SIG-M5 treated with dmso at 0.1 percent for 504 hours (cell line): ENCODE results near the gene RNF149.
"Not testable (repeated sequence)": the region's sequence is repeated elsewhere in the genome, so short reads cannot be mapped to it uniquely, and the experiment has no call there.

Experiments used
- DNase-seq: peaks from one replicate; lab custom pipeline; 2025; ENCODE audit not compliant: unreplicated experiment; lab: John Stamatoyannopoulos, UW

The RNF149 gene, protein sequence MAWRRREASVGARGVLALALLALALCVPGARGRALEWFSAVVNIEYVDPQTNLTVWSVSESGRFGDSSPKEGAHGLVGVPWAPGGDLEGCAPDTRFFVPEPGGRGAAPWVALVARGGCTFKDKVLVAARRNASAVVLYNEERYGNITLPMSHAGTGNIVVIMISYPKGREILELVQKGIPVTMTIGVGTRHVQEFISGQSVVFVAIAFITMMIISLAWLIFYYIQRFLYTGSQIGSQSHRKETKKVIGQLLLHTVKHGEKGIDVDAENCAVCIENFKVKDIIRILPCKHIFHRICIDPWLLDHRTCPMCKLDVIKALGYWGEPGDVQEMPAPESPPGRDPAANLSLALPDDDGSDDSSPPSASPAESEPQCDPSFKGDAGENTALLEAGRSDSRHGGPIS

DNA sequence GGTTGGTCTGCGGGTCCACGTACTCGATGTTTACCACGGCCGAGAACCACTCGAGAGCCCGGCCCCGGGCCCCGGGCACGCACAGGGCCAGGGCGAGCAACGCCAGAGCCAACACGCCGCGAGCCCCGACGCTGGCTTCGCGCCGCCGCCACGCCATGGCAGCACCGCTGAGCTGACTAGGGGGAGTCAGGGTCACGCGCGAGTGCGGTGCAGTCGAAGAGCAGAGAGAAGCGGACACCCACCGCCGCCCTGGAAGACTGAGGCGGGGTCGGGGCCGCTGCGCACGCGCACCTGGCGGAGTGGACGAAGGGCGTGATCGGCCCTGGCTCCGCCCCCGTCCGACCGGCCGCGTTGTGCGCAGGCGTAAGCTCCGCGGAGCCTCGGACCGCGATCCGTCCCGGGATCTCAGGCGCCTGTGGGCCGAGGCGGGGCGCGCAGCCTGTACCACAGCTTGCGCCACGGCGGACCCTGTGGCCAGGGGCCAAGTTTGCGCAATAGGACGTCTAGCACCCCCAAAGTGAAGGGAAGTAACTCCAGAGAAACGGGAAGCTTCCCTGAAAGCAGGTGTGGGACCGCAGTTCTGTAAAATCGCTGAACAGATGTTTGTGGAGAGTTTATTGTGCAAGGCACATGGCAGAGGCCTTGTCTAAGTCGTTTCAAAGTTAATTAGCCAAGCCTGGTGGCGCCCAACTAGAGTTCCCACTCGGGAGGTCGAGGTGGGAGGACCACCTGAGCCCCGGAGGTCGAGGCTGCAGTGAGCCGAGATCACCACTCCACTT lies at the start of gene RNF149:
Gene RNF149, minus strand, starts transcription at position 270 of the 779 bp plus-strand sequence. Its CDS starts 113 bp downstream, at position 157.
- peak; percentile 99 for DNase-seq

DNA sequence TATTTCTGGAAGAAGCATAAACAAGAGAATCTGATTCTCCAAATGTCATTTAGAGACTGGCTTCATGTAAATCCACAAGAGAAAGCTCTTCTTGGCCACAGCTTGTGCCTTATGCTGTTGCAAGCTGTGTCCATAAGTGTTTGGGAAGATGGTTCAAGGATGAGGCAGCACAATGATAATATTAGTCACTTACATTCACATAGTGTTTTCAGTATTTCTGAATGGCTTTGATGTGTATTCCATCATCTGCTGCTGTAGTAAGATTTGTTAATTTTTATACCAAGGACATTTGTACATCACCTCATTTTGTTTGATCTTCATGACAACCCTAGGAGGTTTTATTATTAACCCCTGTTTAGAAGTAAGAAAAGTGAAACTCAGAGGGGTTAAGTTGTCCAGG lies 48.9 kb upstream of the RNF149 start:
- no peak for DNase-seq

DNA sequence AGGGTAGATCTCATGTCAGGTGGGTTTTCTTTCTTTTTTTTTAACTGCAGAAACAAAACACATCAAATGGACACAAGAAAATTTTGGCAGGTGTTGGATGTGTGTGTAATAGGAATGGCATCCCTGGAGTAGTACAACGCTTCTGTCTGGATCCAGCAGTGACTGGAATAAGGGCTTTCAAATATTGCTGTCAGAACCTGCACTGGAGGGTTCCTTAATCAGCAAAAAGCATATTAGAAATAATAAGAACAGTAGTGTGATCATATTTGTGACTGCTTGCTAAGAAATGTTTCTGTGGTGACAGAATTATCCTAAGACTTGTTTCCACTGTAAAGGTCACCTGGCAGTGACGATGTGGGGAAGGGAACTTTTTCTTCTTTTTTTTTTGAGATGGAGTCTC lies 48.0 kb upstream of the RNF149 start:
- DNase-seq = no peak

DNA sequence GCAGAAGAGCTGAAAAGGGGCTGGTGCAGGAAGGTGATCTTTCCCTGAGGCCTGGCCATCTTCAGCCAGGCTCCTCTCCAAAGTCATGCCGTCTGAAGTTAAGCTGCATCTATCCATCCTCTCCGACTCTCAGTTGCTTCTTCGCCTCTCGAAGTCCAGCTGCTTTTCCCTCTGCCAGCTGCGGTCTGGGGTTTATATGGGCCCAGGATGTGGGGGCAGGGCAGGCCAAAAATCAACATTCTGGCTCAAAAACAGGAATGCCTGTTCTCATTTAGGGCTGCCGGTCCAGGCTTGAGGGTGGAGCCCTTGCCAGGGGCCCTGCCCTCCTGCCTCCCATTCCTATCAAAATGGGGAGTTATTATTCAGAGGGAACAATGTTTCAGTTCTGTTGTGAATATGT lies 47.6 kb upstream of the RNF149 start:
- DNase-seq = no peak

GRCh38 chr2:101355401-101356054 lies 47.0 kb upstream of the RNF149 start:
- no peak for DNase-seq

DNA sequence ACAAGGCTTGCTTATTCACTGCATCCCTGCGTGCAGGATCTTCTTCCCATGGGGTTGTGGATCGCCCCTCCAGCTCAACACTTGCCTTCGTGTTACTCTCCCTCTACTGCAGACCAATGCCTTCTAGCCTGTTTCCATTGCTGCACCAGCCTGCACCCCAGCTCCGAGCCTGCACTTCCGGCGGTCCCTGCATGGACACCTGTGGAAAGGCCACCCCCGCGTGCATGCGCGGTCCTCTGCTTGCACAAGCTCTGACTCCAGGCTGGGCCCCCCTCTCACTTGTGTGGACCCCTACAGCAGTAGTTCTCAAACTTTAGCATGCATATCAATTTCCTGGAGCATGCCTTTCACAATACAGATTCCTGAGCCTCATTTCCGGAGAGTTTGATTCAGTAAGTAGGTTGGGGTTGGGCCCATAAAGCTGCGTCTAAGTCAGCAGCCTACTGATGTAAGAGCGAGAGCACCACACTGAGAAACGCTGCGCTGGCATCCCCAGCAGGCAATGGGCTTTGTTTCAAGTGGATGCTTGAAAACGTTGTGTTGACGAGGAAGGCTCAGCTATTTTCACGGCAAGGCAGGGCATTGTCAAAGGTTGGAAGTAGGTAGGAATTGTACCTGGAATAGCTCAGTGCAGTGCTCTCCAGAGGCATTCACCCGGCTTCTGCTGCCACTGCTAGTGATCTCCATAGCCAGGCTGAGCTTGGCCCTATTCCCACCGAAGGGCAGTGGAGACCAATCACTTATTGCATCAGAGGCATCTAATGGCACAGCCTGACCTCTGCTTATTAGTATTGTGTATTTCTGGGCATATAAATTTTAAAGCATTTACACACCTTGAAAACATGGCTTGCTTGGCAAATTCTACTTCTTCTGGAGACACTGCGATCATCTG lies 46.2 kb upstream of the RNF149 start:
- DNase-seq = no peak

DNA sequence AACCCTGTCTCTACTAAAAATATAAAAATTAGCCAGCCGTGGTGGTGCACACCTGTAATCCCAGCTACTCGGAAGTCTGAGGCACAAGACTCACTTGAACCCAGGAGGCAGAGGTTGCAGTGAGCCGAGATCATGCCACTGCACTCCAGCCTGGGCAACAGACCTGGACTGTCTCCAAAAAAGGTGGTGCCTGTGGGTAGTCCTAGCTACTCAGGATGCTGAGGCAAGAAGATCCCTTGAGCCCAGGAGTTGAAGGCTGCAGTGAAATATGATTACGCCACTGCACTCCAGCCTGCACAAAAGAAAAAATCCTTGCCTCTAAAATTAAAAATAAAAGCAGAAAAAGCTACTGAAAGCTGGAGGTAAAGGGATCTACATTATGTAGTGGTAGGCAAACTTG lies 44.1 kb upstream of the RNF149 start:
- DNase-seq = not testable (repeated sequence)

GRCh38 chr2:101351207-101351606 lies 42.7 kb upstream of the RNF149 start:
- no peak for DNase-seq

DNA sequence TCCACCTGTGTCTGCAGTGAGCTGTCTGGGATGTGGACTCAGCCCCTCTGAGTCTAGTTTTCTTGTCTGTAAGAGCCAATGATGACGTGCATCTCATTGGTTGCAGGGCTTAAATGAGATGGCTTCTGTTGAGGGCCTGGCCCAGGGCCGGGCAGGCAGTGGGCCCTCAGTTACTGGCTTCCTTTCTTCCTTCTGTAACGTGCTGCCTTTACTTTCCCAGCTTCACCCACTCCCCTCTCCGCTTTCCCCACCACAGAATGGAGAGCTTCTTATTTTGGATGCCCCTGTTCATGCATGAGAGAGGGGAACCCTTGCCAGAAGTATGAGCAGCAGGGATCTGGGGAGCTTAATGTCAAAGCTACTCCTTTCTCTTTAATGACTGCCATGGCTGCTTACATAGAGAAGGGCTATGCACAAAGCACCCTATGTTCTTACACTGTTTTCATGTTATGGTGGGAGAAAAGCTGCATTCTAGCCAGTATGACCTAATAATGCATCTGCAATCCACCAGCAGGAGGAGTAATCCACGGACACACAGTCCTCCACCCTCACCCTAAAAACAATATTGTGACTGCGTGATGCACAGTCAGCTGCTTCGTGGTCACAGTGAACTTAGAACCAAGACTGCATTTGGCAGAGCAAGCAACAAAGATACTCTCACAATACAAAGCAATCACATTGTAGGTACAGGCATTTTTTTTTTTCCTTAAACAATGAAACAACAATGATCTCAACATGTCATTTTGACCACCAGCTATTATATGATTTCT lies 41.6 kb upstream of the RNF149 start:
- DNase-seq = no peak

- no peak for DNase-seq
These were observed 40.4 kb upstream of the RNF149 start for GRCh38 chr2:101348883-101349282.

DNA sequence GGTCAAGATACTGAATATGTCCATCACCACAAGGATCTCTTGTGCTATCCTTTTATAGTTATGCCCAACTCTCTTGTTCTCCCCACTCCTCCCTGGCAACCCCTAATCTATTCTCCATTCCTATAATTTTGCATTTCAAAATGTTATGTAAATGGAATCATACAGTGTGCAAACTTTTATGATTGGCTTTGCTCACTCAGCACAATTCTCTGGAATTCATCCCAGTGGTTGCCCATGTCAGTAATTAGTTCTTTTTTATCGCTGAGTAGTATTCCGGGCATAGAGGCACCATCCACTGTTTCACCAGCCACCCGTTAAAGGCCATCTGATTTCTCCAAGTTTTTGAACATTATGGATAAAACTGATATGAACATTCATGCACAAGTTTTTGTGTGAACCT lies 38.4 kb upstream of the RNF149 start:
- no peak for DNase-seq

DNA sequence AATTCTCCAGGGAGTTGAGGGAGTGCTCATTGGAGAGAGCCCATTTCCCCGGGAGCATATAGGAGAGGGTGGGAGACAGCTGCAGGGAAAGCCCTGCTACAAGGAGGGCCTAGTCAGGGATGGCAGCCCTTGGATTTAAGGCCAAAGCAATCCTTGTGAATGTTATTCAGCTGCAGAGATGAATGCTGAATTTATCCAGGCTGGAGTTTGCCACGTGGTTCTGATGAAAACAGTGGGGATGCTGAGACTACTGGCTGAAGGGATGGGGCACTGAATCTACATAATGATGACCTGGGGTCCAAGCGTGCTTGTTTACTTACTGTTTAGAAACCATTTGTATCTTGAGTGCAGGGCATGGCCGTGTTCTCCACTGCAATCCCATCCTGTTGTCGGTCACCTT lies 35.6 kb upstream of the RNF149 start:
- no peak for DNase-seq

GRCh38 chr2:101342625-101343008 lies 34.1 kb upstream of the RNF149 start:
- no peak for DNase-seq

DNA sequence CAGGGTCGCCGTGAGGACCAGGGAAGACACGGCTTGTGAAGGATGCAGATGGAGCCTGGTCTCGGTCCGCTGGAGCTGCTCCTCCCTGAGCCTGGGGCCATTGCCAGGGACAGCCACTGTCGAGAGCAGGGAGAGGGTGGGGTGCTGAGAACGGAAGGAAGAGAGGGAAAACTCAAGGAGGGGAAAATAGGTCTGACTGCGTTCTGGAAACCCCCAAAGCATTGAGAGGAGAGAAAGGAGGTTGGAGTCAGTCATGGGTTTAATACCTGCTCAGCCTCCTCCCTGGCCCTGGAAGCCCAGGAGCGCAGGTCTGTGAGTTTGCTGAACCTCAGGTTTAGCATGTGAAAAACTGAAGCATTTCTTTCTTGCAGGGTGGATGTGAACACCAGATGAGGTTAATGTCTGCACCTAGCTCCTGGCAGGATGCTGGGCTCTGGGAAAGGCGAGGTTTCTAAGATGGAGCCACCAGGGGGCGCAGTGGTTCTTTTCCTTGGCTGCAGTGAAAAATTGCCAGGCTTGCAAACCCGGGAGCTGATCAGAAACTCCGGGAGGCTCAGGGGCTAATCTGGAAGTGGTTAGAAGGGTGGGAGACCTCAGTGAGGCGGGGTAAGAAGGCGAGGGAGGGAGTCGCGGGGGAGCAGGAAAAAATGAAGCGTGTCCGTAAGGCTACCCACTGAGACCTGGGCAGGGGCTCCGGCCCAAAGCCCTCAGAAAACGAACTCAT lies 33.6 kb upstream of the RNF149 start:
- peak; percentile 45 for DNase-seq

- no peak for DNase-seq
These were observed 32.9 kb upstream of the RNF149 start for GRCh38 chr2:101341421-101341820.

- peak; percentile 30 for DNase-seq
These were observed 31.6 kb upstream of the RNF149 start for GRCh38 chr2:101340141-101340551.

DNA sequence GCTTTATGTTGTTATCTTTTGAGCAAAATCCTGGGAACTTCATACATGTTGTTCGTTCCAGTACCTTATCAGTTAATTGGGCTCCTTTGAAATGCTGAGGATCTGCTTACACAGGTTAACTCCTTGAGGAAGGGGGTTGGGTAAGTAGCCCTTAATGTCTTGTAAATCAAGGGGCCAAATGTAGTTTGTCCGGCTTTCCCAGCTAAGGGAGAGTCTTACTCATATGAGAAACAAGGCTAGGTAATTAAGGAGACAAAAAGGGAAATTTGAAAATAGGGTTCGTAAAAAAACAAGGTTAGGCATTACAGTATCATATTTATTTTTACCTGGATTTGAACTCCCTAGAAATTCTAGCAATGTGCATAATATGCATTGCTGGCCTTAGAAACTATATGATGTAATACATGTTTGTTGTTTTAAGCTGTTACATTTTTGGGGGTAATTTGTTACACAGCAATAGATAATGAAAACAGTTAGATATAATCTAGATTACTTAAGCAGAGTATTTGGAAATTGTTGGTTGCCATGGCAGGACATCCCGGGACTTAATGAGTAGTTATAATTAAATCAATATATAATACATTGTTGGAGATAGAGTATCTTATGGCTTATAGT lies 30.9 kb upstream of the RNF149 start:
- no peak for DNase-seq

DNA sequence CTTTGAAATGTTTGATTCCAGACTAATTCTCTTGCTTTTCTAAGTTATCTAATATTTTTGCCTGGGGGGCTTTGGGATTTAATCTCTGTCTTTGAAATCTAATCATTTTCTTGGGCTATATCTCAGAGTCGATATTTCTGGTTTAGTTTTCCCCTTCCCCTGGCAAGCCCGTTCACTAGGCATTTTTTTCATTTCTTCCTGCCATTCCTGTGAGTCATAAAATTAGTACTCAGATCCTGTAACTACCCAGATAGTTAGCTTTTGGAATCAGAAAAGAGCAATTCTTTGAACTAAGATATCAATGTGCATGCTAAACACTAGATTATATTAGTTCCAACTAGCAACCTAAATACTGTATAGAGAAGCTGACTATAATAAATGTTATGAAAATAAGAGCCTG lies 29.4 kb upstream of the RNF149 start:
- DNase-seq = no peak
